Measurements from ENCODE around the gene PRDM10.
"Not testable (repeated sequence)": the region's sequence is repeated elsewhere in the genome, so short reads cannot be mapped to it uniquely, and the experiment has no call there.

Gene PRDM10

GRCh38 chr11:129884581-129884980 lies 118.1 kb downstream of the PRDM10 start:
- no peak for DNase-seq

- no peak for DNase-seq
These were observed 121.0 kb downstream of the PRDM10 start for GRCh38 chr11:129881570-129882170.

DNA sequence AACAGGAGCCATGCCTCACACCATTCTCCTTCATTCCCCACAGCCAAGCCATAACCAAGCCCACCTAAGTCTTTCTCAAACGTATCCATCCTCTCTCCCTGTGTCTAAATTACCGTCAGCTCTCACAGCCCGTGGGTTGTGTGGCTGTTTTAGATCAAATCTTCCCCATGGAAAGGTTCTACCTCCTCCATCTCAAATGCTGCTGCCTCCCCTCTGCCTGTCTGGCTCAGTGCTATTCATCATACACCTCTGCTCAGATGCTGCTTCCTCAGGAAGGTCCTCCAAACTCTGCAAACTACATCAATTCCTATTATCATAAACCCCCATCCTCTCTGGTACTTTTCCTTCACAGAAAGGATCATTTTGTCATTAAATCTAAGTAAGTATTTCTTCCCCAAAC lies 122.3 kb downstream of the PRDM10 start:
- no peak for DNase-seq

- DNase-seq, result no peak
These were observed 130.7 kb downstream of the PRDM10 start for GRCh38 chr11:129871914-129872313.

DNA sequence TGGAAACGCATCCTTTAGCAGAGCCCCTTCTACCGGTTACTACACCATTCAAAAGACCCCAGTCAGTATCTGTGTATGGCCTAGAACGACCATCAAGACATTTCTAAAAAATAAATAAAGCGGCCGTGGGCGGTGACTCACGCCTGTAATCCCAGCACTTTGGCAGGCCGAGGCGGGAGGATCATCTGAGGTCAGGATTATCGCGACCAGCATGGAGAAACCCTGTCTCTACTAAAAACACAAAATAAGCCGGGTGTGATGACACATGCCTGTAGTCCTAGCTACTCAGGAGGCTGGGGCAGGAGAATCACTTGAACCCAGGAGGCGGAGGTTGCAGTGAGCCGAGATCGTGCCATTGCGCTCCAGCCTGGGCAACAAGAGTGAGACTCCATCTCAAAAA lies 134.0 kb downstream of the PRDM10 start:
- DNase-seq, result not testable (repeated sequence)

DNA sequence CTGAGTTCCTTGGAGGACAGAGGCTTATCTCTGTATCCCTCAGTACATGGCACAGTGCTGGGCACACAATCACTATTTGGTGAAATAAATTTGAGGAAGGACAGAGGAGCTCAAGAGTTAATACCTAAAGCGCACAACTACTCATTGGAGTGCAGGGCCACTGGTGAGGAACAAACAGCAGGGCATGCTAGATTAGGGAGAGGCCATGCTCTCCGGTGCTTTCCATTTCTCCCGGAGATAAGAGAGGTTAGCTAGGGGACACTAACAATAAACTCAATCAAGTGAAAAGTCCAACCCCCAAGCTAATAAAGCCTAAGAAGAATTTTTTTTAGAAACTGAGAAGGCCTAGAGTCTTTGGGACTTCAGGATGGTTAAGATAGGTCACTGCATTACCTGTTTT lies 136.3 kb downstream of the PRDM10 start:
- no peak for DNase-seq

DNA sequence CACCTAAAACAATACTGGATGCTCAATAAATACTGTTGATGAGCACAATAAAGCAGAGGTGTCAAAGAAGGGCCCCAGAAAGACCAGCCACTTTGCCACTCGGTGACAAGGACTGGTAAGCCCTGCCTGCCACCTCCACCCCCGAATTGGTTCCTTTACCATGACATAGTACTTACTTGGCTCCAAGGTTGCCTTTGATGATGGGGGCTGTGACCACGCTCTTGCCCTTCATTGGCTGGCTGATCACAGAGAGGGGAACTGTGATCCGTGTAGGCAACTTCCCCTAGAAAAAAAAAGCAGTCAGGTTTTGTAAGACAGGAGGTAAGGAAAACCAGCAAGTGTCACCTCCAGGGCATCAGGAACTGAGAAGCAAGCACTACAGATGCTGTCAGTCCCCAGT lies 136.9 kb downstream of the PRDM10 start:
- DNase-seq, result no peak

DNA sequence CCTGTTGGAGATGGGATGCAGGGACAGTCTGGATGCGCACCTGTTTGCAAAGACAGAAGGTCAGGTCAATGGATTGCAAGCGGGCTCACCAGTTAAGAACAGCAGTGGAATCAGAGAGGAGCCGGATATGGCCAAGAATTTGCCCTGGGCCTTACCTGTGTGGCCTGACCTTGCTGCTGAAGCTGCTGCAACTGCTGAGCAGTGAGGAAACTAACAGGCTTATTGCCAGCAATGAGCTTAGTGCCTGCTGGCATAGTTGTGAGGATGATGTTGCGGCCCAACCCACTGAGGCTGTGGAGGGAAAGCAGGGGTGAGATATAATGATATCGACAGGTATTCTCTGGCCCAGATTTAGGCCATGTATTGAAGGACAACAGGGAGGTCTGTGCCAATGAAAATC lies 137.8 kb downstream of the PRDM10 start:
- no peak for DNase-seq

- DNase-seq, result peak; percentile 95
These were observed 140.7 kb downstream of the PRDM10 start for GRCh38 chr11:129861702-129862522.

GRCh38 chr11:129856036-129856435 lies 146.6 kb downstream of the PRDM10 start:
- no peak for DNase-seq

GRCh38 chr11:129855086-129855485 lies 147.5 kb downstream of the PRDM10 start:
- DNase-seq, result no peak

GRCh38 chr11:129854232-129854805 lies 148.3 kb downstream of the PRDM10 start:
- DNase-seq, result no peak

DNA sequence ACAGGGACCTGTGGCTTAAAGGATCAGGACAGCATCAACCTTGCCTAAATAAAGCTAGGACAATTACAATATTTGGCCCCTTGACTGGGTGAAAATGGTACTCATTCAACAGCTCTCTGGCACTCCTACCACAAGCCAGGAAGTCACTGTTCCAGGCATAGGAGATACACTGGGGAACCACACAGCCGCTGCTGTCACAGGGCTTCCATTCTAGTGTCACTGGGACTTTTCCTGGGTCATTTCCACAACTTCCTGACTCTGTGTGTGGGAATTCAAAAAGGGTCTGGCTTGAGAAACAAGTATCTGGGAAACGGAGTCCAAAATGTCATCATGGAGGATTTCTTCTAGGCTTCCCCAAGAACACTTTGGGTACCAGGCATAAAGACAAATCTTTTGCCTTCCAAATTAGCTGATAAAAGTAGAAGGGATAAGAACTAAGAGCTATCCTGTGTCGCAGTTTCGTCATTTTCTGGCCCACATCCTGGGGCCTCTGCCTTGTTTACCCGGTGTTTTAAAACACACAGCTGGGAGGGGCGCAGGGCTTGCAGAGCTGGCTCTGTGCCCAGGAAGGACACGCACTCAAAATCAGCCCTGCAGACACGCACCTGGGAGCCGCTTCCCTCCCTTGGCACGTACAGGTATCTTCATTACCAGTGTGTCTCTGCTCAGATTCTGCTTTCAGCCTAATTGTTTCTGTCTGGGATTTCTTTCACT lies 149.0 kb downstream of the PRDM10 start:
- DNase-seq, result no peak

- no peak for DNase-seq
These were observed 150.4 kb downstream of the PRDM10 start for GRCh38 chr11:129852125-129852740.
